Measurements from ENCODE around the gene ARVCF. TPM values are rescaled to one million over a fixed set of nuclear protein-coding genes. Genes with fewer than 3 reads are reported as not detected.

Gene ARVCF
- total RNA-seq, 1 donor from 2014 or later = 119 TPM

GRCh38 chr22:19970031-19970478, 46.6 kb downstream of the ARVCF start:
- no peak overlapping the region for H3K27ac Mint-ChIP-seq (ENCODE audit: unreplicated experiment)
- no peak overlapping the region for H3K4me3 Mint-ChIP-seq (ENCODE audit: unreplicated experiment)
- H3K36me3 Mint-ChIP-seq (ENCODE audit: unreplicated experiment) = no peaks in the 10 kb centered on the region
- H3K9me3 Mint-ChIP-seq (ENCODE audit: unreplicated experiment) = peaks cover 6% of the 10 kb centered on the region
- H3K27me3 Mint-ChIP-seq (ENCODE audit: unreplicated experiment) = peaks cover 10% of the 10 kb centered on the region
- TF ChIP-seq CTCF (IDR thresholded peaks at IDR 0.05; ENCODE audit: partially characterized antibody, unreplicated experiment) = no peak
- no peak for DNase-seq
- peaks cover 7% of the 10 kb centered on the region for H3K4me1 Mint-ChIP-seq (ENCODE audit: low read depth, unreplicated experiment)

DNA sequence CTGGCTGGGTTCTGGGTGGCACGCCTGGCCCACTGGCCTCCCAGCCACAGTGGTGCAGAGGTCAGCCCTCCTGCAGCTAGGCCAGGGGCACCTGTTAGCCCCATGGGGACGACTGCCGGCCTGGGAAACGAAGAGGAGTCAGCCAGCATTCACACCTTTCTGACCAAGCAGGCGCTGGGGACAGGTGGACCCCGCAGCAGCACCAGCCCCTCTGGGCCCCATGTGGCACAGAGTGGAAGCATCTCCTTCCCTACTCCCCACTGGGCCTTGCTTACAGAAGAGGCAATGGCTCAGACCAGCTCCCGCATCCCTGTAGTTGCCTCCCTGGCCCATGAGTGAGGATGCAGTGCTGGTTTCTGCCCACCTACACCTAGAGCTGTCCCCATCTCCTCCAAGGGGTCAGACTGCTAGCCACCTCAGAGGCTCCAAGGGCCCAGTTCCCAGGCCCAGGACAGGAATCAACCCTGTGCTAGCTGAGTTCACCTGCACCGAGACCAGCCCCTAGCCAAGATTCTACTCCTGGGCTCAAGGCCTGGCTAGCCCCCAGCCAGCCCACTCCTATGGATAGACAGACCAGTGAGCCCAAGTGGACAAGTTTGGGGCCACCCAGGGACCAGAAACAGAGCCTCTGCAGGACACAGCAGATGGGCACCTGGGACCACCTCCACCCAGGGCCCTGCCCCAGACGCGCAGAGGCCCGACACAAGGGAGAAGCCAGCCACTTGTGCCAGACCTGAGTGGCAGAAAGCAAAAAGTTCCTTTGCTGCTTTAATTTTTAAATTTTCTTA, 47.3 kb downstream of the ARVCF start:
- Mint-ChIP-seq H3K9me3 (ENCODE audit: unreplicated experiment) (peaks cover 6% of the 10 kb centered on the region), H3K36me3 (ENCODE audit: unreplicated experiment) (no peaks in the 10 kb centered on the region), H3K27ac (ENCODE audit: unreplicated experiment) (no peak overlapping the region), H3K4me1 (ENCODE audit: low read depth, unreplicated experiment) (peaks cover 3% of the 10 kb centered on the region), H3K27me3 (ENCODE audit: unreplicated experiment) (peaks cover 8% of the 10 kb centered on the region), H3K4me3 (ENCODE audit: unreplicated experiment) (no peak overlapping the region)
- no peak for DNase-seq
- TF ChIP-seq CTCF (IDR thresholded peaks at IDR 0.05; ENCODE audit: partially characterized antibody, unreplicated experiment) = no peak

GRCh38 chr22:19968450-19968891, 48.2 kb downstream of the ARVCF start:
- H3K4me1 Mint-ChIP-seq (ENCODE audit: low read depth, unreplicated experiment) = peaks cover 3% of the 10 kb centered on the region
- H3K27me3 Mint-ChIP-seq (ENCODE audit: unreplicated experiment) = peaks cover 4% of the 10 kb centered on the region
- no peak overlapping the region for H3K4me3 Mint-ChIP-seq (ENCODE audit: unreplicated experiment)
- no peaks in the 10 kb centered on the region for H3K36me3 Mint-ChIP-seq (ENCODE audit: unreplicated experiment)
- H3K27ac Mint-ChIP-seq (ENCODE audit: unreplicated experiment) = no peak overlapping the region
- peaks cover 8% of the 10 kb centered on the region for H3K9me3 Mint-ChIP-seq (ENCODE audit: unreplicated experiment)
- no peak for DNase-seq
- TF ChIP-seq CTCF (IDR thresholded peaks at IDR 0.05; ENCODE audit: partially characterized antibody, unreplicated experiment) = no peak

DNA sequence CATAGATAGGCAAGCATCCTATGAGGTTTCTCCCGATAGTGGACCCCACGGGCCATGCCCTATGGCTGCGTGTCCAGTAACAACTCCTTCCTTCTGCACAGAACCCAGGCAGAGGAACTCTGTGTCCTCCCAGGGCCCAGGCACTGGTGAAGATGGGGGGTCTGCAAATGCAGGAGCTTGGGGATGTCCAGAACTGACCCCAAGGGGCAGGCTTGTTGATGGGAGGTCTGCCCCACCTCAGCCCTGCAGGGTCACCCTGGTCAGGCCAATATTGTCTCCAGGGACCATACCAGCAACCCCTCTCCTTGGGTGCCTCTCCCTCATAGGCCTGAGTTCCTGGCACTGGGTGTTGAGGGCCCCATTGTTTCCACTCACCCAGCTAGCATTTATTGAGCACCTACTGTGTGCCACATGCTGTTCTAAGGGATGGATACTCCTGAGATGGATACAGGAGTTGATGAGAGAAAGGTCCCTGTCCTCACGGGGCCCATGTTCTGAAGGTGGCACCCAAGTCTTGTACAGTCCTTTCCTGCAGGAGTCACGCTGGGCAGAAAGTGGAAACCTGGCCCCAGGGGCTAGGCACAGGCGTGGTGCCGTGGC, 48.7 kb downstream of the ARVCF start:
- TF ChIP-seq CTCF (IDR thresholded peaks at IDR 0.05; ENCODE audit: partially characterized antibody, unreplicated experiment) = no peak
- Mint-ChIP-seq H3K4me3 (ENCODE audit: unreplicated experiment) (no peak overlapping the region), H3K27ac (ENCODE audit: unreplicated experiment) (no peak overlapping the region), H3K9me3 (ENCODE audit: unreplicated experiment) (peaks cover 8% of the 10 kb centered on the region), H3K27me3 (ENCODE audit: unreplicated experiment) (peaks cover 4% of the 10 kb centered on the region), H3K36me3 (ENCODE audit: unreplicated experiment) (no peaks in the 10 kb centered on the region), H3K4me1 (ENCODE audit: low read depth, unreplicated experiment) (peaks cover 3% of the 10 kb centered on the region)
- DNase-seq = no peak
